Measurements from ENCODE around the gene NPAS2.

Gene NPAS2

GRCh38 chr2:100879296-100879695, 59.4 kb downstream of the NPAS2 start:
- in situ Hi-C loops (cut with HindIII; ENCODE audit: low sequenced_read_pairs) = no loop called here

DNA sequence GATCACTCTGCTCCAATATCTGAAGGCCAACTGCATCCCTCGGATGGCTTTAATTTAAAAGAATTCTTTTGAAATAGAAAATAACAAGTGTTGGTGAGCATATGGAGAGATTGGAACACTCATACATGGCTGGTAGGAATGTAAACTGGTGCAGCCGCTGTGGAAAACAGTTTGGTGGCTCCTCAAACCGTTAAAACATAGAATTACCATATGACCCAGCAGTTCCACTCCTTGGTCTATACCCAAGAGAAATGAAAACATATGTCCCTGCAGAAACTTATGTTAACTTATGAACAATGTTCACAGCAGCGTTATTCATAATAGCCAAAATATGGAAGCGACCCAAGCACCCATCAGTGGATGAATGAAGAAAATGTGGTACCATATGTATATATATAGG, 60.1 kb downstream of the NPAS2 start:
- in situ Hi-C loops (cut with HindIII; ENCODE audit: low sequenced_read_pairs) = no loop called here

- in situ Hi-C loops (cut with HindIII; ENCODE audit: low sequenced_read_pairs) = no loop called here
Measured at GRCh38 chr2:100880730-100881129, 60.8 kb downstream of the NPAS2 start.

DNA sequence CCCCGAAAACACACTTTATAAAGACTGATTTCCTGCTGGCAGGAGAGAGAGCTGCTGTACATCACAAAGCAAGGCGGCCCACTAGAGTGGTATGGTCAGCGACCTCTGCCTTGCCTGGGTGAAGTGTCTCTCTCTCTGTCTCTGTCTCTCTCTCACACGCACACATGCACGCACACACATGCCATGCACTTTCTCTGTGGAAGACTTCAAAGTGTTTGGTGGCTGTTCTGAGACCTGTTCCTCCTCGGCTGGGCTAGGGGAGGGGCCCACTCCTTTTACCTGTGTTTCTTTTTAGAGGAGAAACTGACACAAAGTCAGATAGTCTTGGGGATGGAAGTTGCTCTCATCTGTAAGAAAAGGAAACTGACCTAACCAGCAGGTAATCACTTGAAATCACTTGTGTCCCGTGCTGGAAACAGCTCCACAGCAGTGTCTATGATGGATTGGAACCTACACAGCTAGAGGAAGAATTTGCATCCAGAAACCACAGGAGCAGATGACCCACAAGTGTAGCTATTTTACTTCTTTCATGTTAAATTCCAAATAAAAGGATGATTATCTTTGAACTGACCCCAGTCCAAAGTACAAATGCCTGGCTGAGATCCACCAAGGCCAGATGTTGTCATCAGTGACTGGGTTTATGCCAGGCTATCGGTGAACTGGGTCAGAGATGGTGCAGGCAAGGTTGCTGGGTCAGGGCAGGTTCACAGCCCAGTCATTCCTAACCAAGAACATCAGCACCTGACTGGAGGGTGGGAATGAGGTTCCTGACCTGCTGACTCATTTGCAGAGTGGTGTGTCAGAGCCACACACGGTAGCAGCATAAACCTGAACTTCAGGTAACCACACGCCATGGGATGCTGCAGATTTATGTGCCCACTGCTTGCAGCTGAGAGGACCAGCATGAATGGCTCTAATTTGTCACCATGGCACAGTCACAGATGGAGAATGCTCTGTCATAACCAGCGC, 63.0 kb downstream of the NPAS2 start:
- in situ Hi-C loops (cut with HindIII; ENCODE audit: low sequenced_read_pairs) = no loop called here

- in situ Hi-C loops (cut with HindIII; ENCODE audit: low sequenced_read_pairs) = no loop called here
Measured at GRCh38 chr2:100884145-100884621, 64.2 kb downstream of the NPAS2 start.

DNA sequence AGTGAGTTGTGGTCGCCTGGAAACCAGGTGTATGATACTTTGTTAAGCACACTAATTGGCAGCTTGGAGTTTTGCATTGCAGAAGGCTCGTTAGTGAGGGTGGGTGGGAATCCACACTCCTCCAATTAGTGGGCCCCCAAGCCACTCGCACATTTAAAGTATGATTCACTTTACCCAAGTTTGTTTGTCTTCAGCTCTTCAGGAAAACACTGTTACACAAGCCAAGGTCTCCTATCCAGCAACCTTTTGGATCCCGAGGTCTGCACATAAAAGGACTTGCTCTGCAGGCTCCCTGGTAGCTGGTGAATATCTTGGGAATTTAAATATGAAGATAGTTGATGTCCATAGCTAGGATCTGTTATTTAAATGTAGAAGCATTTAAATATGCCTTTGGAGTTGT, 66.1 kb downstream of the NPAS2 start:
- in situ Hi-C loops (cut with HindIII; ENCODE audit: low sequenced_read_pairs) = no loop called here

GRCh38 chr2:100887039-100887578, 67.2 kb downstream of the NPAS2 start:
- in situ Hi-C loops (cut with HindIII; ENCODE audit: low sequenced_read_pairs) = no loop called here

DNA sequence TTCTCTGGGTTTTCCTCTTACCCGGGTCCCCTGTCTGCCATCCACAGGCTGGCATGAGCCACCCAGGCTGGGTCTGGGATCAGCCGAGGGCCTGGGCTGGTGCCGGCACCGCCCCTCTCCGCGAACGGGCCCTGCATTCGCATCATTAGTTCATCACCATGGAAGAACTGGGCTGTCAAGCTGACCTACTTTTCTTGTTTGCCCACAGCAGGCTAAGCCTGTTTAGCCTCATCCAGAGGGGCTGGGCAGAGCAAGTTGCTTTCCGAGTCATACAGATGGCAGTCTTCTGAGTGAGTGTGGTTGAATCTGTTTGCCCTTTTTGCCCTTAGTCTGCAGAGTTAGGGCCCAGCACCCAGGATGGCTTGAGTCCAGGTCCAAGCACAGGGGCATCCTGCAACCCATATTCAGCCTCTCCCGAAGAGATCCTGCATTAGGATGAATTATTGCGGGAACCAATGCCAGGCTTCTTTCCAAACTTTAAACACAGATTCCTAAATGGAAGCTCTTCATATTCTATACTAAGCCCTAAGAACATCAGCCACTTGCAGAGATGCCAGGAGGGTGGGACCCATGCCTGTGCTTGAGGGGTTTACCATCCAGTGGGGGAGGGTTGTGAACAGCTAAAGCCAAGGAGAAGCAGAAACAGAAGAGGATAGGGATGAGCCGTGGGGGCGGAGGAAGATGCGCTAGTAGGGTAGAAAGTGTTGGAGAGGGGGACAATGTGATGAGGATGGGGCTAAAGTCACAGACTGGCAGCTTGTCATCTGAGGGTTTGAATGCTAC, 68.0 kb downstream of the NPAS2 start:
- in situ Hi-C loops (cut with HindIII; ENCODE audit: low sequenced_read_pairs) = no loop called here

GRCh38 chr2:100888601-100889000, 68.7 kb downstream of the NPAS2 start:
- in situ Hi-C loops (cut with HindIII; ENCODE audit: low sequenced_read_pairs) = no loop called here

GRCh38 chr2:100889286-100889685, 69.3 kb downstream of the NPAS2 start:
- in situ Hi-C loops (cut with HindIII; ENCODE audit: low sequenced_read_pairs) = no loop called here

DNA sequence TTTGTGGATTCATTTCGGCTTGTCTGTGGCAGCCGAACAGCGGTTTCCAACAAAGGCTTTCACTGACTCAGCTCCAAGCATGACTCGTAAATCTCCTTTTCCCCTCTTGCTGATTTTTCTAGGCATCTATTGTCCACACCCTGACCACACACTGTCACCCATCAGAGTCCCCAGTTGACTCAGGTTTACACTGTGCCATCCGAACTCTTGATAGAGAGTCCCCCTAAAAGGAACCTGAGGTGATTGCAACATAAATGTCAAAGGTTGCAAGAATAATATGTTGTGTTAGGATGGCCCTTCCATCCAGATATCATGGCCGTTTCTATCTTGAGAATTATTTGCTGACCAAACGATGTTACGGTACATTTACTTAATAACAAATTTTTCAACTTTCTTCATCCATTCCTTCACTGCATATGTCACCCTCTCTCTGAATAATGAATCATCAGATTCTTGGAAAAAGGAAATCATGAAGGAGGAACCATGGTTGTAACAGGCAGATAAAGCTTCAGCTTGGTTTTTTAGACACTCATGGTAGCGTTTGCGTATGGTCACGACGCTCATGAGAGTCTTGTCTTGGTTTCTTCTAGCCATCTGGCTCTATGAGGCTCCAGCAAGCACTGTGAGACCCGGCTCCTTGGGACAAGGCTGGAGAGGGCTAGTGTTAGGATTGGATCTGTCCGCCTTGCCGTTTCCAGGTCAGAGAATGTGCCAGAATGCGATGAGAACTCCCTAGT, 72.1 kb downstream of the NPAS2 start:
- in situ Hi-C loops (cut with HindIII; ENCODE audit: low sequenced_read_pairs) = no loop called here

- in situ Hi-C loops (cut with HindIII; ENCODE audit: low sequenced_read_pairs) = no loop called here
Measured at GRCh38 chr2:100893392-100894104, 73.6 kb downstream of the NPAS2 start.

- in situ Hi-C loops (cut with HindIII; ENCODE audit: low sequenced_read_pairs) = no loop called here
Measured at GRCh38 chr2:100894105-100894795, 74.3 kb downstream of the NPAS2 start.

- in situ Hi-C loops (cut with HindIII; ENCODE audit: low sequenced_read_pairs) = no loop called here
Measured at GRCh38 chr2:100894796-100895156, 74.8 kb downstream of the NPAS2 start.

DNA sequence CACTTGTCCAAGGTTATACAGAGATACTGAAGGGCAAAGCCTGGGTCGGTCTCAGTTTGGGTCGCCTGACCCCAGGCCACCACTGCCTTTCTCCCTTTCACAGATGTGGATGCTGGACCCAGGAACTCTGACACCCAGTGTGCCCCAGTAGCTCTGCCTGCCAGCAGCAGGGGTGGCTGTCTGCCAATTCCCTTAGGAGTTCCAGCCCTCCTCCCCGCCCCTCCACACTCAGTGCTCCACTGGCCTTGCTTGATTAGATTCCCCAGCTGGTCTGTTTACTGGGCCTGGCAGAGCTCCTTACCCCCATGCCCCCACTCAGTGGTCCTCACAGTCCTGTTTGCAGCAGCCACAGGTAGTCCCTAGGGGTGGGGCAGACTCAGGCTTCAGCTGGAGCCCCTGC, 75.5 kb downstream of the NPAS2 start:
- in situ Hi-C loops (cut with HindIII; ENCODE audit: low sequenced_read_pairs) = no loop called here

DNA sequence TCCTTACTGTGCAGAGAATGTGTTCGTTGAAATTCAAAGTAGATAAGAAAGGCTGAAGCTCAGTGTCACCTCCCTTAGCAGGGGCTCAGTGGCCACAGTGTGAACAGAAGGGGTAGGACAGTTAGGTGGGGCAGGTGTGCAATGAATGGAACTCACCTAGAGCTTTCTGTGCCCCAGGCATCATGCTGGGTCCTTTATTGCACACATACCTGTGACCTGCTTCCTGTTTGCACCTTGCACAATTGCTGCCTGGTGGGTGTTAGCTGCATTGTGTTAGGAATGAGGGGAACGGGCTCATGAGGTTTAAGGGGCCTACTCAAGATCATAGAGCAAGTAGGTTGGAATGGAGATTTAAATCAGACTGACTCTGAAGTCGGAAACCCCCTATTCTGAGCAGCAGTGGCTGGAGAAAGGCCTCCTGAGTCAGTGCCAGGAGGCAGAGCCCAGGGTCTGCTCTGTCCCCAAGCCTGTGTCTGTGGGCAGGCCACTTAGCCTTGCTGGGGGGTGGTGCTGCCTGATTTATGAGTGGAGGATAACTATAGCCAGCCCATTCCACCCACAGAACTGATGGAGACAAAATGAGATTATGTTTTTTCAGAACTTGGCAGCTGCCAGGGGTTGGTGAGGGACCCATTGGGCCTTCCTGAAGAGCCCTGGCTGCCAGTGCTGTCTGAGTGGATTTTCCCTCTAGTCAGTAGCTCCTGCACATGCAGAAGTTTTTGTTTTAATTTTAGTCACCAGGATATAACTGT, 76.2 kb downstream of the NPAS2 start:
- in situ Hi-C loops (cut with HindIII; ENCODE audit: low sequenced_read_pairs) = no loop called here

DNA sequence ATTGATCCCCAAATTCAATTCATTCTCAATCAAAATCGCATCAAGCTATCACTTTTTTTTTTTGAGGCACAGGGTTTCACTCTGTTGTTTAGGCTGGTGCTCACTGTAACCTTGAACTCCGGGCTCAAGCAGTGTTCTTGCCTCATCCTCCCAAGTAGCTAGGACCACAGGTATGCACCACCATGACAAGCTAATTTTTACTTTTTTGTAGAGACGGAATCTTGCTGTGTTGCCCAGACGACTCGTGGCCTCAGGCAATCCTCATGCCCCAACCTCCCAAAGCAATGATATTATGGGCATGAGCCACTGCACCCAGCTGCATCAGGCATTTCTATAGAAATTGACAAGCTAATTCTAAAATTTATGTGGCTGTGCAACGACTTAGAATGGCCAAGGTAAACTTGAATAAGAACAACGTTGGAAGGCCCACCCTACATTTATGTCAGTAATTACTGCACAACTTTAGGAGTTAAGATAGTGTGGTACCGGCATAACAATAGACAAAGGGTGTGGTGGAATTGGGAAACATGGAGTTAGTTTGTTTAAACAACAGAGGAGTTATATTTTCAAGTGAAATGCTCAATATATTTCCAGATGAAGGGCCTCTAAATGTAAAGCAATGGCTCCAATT, 78.2 kb downstream of the NPAS2 start:
- in situ Hi-C loops (cut with HindIII; ENCODE audit: low sequenced_read_pairs) = no loop called here

DNA sequence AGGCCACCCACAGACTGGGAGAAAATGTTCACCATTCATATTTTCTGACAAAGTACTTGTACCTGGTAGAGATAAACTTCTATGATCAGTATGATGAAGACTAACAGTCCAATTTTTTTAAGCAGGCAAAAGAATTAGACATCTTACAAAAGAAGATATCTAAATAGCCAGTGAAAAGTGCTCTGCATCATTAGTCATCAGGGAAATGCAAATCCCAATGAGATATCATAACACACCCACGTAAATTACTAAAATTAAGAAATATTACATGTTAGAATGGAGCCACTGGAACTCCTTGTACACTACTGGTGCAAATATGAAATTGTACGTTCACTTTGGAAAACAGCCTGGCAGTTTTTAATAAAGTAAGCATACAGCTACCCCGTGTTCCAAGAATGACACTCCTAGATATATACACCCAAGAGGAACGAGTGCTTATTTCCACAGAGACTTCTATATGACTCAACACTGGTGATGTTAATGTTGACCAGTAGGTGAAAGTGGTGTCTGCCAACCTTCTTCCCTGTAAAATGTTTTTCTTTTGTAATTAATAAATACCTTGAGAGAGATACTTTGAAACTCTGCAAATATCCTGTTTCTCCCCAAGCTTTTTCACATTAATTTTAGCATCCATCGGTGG, 80.3 kb downstream of the NPAS2 start:
- in situ Hi-C loops (cut with HindIII; ENCODE audit: low sequenced_read_pairs) = no loop called here
